ENCODE measurements around the gene SELENBP1. TPM values are rescaled to one million over a fixed set of nuclear protein-coding genes. Genes with fewer than 3 reads are reported as not detected.

Gene SELENBP1
- total RNA-seq = 5.7 to 11.1 TPM (median 8.9 TPM) in 3 replicates
- long read RNA-seq, transcript SELENBP1-201 (12 exons, 1,752 nt) = major isoform, 7 of 16 reads
- long read RNA-seq, partial matches to known transcripts = 1 of 16 reads
- long read RNA-seq, other reads (novel, unspliced or antisense) = 3 of 16 reads

- peak within 1 kb of the TSS; percentile 52 for H3K4me3 Mint-ChIP-seq (ENCODE audit: unreplicated experiment)
- peaks cover 34% of the 10 kb centered on the region for H3K4me1 Mint-ChIP-seq (ENCODE audit: low read depth)
- peak within 1 kb of the TSS; percentile 79 for H3K27ac Mint-ChIP-seq (ENCODE audit: unreplicated experiment)
- H3K36me3 Mint-ChIP-seq (ENCODE audit: low read depth) = no peaks in the 10 kb centered on the region
- TF ChIP-seq CTCF (IDR thresholded peaks at IDR 0.05) = no peak
- peak; percentile 68 for DNase-seq (ENCODE audit: low spot score)
- H3K9me3 Mint-ChIP-seq (ENCODE audit: low read depth) = no peaks in the 10 kb centered on the region
- no peaks in the 10 kb centered on the region for H3K27me3 Mint-ChIP-seq (ENCODE audit: low read depth)
These were observed at the start of gene SELENBP1 for GRCh38 chr1:151372058-151372934. SELENBP1 (minus strand) TSS chr1:151372705; CDS start chr1:151372641, 64 bp downstream.

GRCh38 chr1:151419819-151420218 lies 47.3 kb upstream of the SELENBP1 start:
- Mint-ChIP-seq H3K4me3 (ENCODE audit: unreplicated experiment) (no peak overlapping the region), H3K4me1 (ENCODE audit: low read depth) (no peaks in the 10 kb centered on the region), H3K27me3 (ENCODE audit: low read depth) (no peaks in the 10 kb centered on the region), H3K36me3 (ENCODE audit: low read depth) (peaks cover 29% of the 10 kb centered on the region), H3K27ac (ENCODE audit: unreplicated experiment) (no peak overlapping the region), H3K9me3 (ENCODE audit: low read depth) (no peaks in the 10 kb centered on the region)
- DNase-seq (ENCODE audit: low spot score) = no peak
- TF ChIP-seq CTCF (IDR thresholded peaks at IDR 0.05) = no peak

- no peak for TF ChIP-seq CTCF (IDR thresholded peaks at IDR 0.05)
- Mint-ChIP-seq H3K4me3 (ENCODE audit: unreplicated experiment) (no peak overlapping the region), H3K9me3 (ENCODE audit: low read depth) (no peaks in the 10 kb centered on the region), H3K36me3 (ENCODE audit: low read depth) (peaks cover 24% of the 10 kb centered on the region), H3K27ac (ENCODE audit: unreplicated experiment) (no peak overlapping the region), H3K27me3 (ENCODE audit: low read depth) (no peaks in the 10 kb centered on the region), H3K4me1 (ENCODE audit: low read depth) (no peaks in the 10 kb centered on the region)
- no peak for DNase-seq (ENCODE audit: low spot score)
These were observed 45.6 kb upstream of the SELENBP1 start for GRCh38 chr1:151418081-151418480.

- Mint-ChIP-seq H3K4me1 (ENCODE audit: low read depth) (no peaks in the 10 kb centered on the region), H3K27ac (ENCODE audit: unreplicated experiment) (no peak overlapping the region), H3K36me3 (ENCODE audit: low read depth) (peaks cover 28% of the 10 kb centered on the region), H3K9me3 (ENCODE audit: low read depth) (no peaks in the 10 kb centered on the region), H3K4me3 (ENCODE audit: unreplicated experiment) (no peak overlapping the region), H3K27me3 (ENCODE audit: low read depth) (no peaks in the 10 kb centered on the region)
- TF ChIP-seq CTCF (IDR thresholded peaks at IDR 0.05) = no peak
- no peak for DNase-seq (ENCODE audit: low spot score)
These were observed 43.7 kb upstream of the SELENBP1 start for GRCh38 chr1:151416231-151416630.

GRCh38 chr1:151411884-151412283 lies 39.4 kb upstream of the SELENBP1 start:
- H3K4me1 Mint-ChIP-seq (ENCODE audit: low read depth) = peaks cover 3% of the 10 kb centered on the region
- TF ChIP-seq CTCF (IDR thresholded peaks at IDR 0.05) = no peak
- no peak overlapping the region for H3K4me3 Mint-ChIP-seq (ENCODE audit: unreplicated experiment)
- no peaks in the 10 kb centered on the region for H3K27me3 Mint-ChIP-seq (ENCODE audit: low read depth)
- peaks cover 46% of the 10 kb centered on the region for H3K36me3 Mint-ChIP-seq (ENCODE audit: low read depth)
- H3K9me3 Mint-ChIP-seq (ENCODE audit: low read depth) = no peaks in the 10 kb centered on the region
- no peak for DNase-seq (ENCODE audit: low spot score)
- H3K27ac Mint-ChIP-seq (ENCODE audit: unreplicated experiment) = no peak overlapping the region
